Liver (tissue), 9 donors: Measurements from ENCODE around the gene SYNGR3. TPM values are rescaled to one million over a fixed set of nuclear protein-coding genes. Genes with fewer than 3 reads are reported as not detected.

Experiments used
- DNase-seq: peaks from one replicate; pipeline ENCODE4 v3.0.0-alpha.2; 2017; ENCODE audit warnings: low spot score
- H3K27ac ChIP-seq, 2 donors: one replicate each; pipeline ENCODE4 v1.7.0; 2013; ENCODE audit warnings: inconsistent platforms in 2 of 2, low read length in 2 of 2, control low read depth in 1 of 2, low read depth in 1 of 2, mild to moderate bottlenecking in 1 of 2
- H3K27me3 ChIP-seq, 4 donors: one replicate each; pipeline versions ENCODE4 v1.6.1 to v1.7.0; 2013; ENCODE audit warnings: low read length in 3 of 4, inconsistent platforms in 1 of 4, mild to moderate bottlenecking in 1 of 4, moderate library complexity in 1 of 4; ENCODE audit not compliant: control insufficient read depth in 4 of 4, insufficient read depth in 4 of 4
- H3K36me3 ChIP-seq, 4 donors: one replicate each; pipeline versions ENCODE4 v1.6.1 to v1.7.0; 2013; ENCODE audit warnings: low read length in 3 of 4, mild to moderate bottlenecking in 3 of 4, low read depth in 1 of 4, moderate library complexity in 1 of 4; ENCODE audit not compliant: control insufficient read depth in 4 of 4, insufficient read depth in 3 of 4
- H3K4me1 ChIP-seq, 4 donors: one replicate each; pipeline versions ENCODE4 v1.6.1 to v1.7.0; 2013; ENCODE audit warnings: low read length in 3 of 4, mild to moderate bottlenecking in 3 of 4, moderate library complexity in 1 of 4; ENCODE audit not compliant: control insufficient read depth in 4 of 4, insufficient read depth in 4 of 4
- H3K4me3 ChIP-seq, 3 donors: one replicate each; pipeline versions ENCODE4 v1.6.1 to v1.7.0; 2013; ENCODE audit warnings: low read length in 3 of 3, control low read depth in 1 of 3, low read depth in 1 of 3, mild to moderate bottlenecking in 1 of 3
- H3K9ac ChIP-seq, 2 donors: one replicate each; pipeline ENCODE4 v1.7.0; 2013; ENCODE audit warnings: low read length in 2 of 2, mild to moderate bottlenecking in 2 of 2, moderate library complexity in 2 of 2, control low read depth in 1 of 2, low read depth in 1 of 2
- H3K9me3 ChIP-seq, 4 donors: one replicate each; pipeline versions ENCODE4 v1.6.1 to v1.7.0; 2013; ENCODE audit warnings: low read length in 3 of 4; ENCODE audit not compliant: control insufficient read depth in 4 of 4
- ATF3 ChIP-seq: IDR thresholded peaks from 2 replicates; pipeline ENCODE4 v1.6.1; 2016; ENCODE audit warnings: antibody characterized with exemption
- CTCF ChIP-seq: fragments of 150-350 bp; IDR thresholded peaks from 2 replicates; pipeline ENCODE4 v1.5.1; 2017; ENCODE audit warnings: improper control_type of control experiment, low read depth, low read length; ENCODE audit not compliant: missing input control
- EGR1 ChIP-seq, 2 donors: IDR thresholded peaks; 2 replicates each; pipeline ENCODE4 v1.6.1; 2016 to 2018; ENCODE audit warnings: antibody characterized with exemption in 2 of 2, low read depth in 2 of 2
- FOXA1 ChIP-seq: IDR thresholded peaks from 2 replicates; pipeline ENCODE4 v1.6.1; 2016; ENCODE audit warnings: antibody characterized with exemption
- GABPA ChIP-seq, 2 donors: IDR thresholded peaks in 1 of 2; conservative IDR thresholded peaks in 1 of 2; 2 replicates each; pipeline ENCODE4 v1.6.1; 2016; ENCODE audit warnings: antibody characterized with exemption in 2 of 2, mild to moderate bottlenecking in 1 of 2, moderate library complexity in 1 of 2
- HNF4A ChIP-seq, 2 donors: conservative IDR thresholded peaks; 2 replicates each; pipeline ENCODE4 v1.6.1; 2016; ENCODE audit warnings: antibody characterized with exemption in 2 of 2, mild to moderate bottlenecking in 2 of 2
- HNF4G ChIP-seq: IDR thresholded peaks from 2 replicates; pipeline ENCODE4 v1.6.1; 2016; ENCODE audit warnings: antibody characterized with exemption
- JUND ChIP-seq, 2 donors: IDR thresholded peaks; 2 replicates each; pipeline ENCODE4 v1.6.1; 2016; ENCODE audit warnings: antibody characterized with exemption in 2 of 2
- MAX ChIP-seq: IDR thresholded peaks from 2 replicates; pipeline ENCODE4 v1.6.1; 2016; ENCODE audit warnings: antibody characterized with exemption
- NR2F2 ChIP-seq: IDR thresholded peaks from 2 replicates; pipeline ENCODE4 v1.6.1; 2016; ENCODE audit warnings: antibody characterized with exemption
- REST ChIP-seq: IDR thresholded peaks from 2 replicates; pipeline ENCODE4 v1.6.1; 2016; ENCODE audit warnings: antibody characterized with exemption, mild to moderate bottlenecking
- SP1 ChIP-seq: IDR thresholded peaks from 2 replicates; pipeline ENCODE4 v1.6.1; 2018; ENCODE audit warnings: antibody characterized with exemption, mild to moderate bottlenecking
- TAF1 ChIP-seq: conservative IDR thresholded peaks from 2 replicates; pipeline ENCODE4 v1.6.1; 2016; ENCODE audit warnings: antibody characterized with exemption, mild to moderate bottlenecking
- YY1 ChIP-seq: IDR thresholded peaks from 2 replicates; pipeline ENCODE4 v1.6.1; 2016; ENCODE audit warnings: antibody characterized with exemption, mild to moderate bottlenecking
- ZBTB33 ChIP-seq: IDR thresholded peaks from 2 replicates; pipeline ENCODE4 v1.6.1; 2016; ENCODE audit warnings: antibody characterized with exemption
- WGBS: extraction: QIAGEN DNeasy Blood & Tissue Kit; methylation state at CpG from one replicate; pipeline ENCODE4 v1.1.7; 2013; 5-methylcytosine and 5-hydroxymethylcytosine counted together
- polyA plus RNA-seq, 2 donors: library from polyadenylated mRNA; stranded (reverse) in 1 of 2; unstranded in 1 of 2; fragments of 200-250 nt in 1 of 2; fragments of >200 nt in 1 of 2; fragmentation: Nextera tagmentation in 1 of 2; extraction: Ambion mirVana in 1 of 2; gene quantifications; one replicate each; pipeline versions ENCODE4 v1.2.1 to v1.2.3, GENCODE V29; 2013 to 2015
- total RNA-seq, 2 donors: library from RNA; depleted of rRNA; stranded (reverse); fragments of >200 nt; gene quantifications; one replicate each; pipeline ENCODE4 v1.2.3, GENCODE V29; 2014
- donor health status: healthy.
- donor health status: healthy.
- donor health status: healthy.
- donor health status: healthy.
- donor health status: healthy.

SYNGR3 gene
- total and polyA plus RNA-seq, 4 donors: 0.09 to 0.47 (median 0.17) TPM; not detected in 1

- no peak for DNase-seq
These were observed 17.5 kb downstream of the SYNGR3 start for GRCh38 chr16:2007081-2007836.

GRCh38 chr16:2008009-2008526, 18.3 kb downstream of the SYNGR3 start:
- Histone ChIP-seq H3K9ac (peak overlapping the region in 1 of 2 donors; percentile 5), H3K9me3 (no peaks in the 10 kb centered on the region), H3K36me3 (peaks cover 0 to 4% (median under 1%) of the 10 kb centered on the region in 4 donors), H3K27me3 (no peaks in the 10 kb centered on the region), H3K4me1 (peaks cover 36 to 59% (median 53%) of the 10 kb centered on the region in 4 donors), H3K4me3 (peak overlapping the region; percentile 8 to 47 (median 41)), H3K27ac (peak overlapping the region; percentile 23 to 60)
- WGBS: 34% methylated on average over 15 of the region's 15 CpGs
- TF ChIP-seq YY1: no peak
- TF ChIP-seq CTCF: no peak
- no peak for TF ChIP-seq GABPA (IDR thresholded peaks at IDR 0.05 in 1 of 2, conservative IDR thresholded peaks at IDR 0.05 in 1 of 2)
- no peak for TF ChIP-seq ATF3
- TF ChIP-seq EGR1 (IDR thresholded peaks at IDR 0.05; ENCODE audit: low read depth in 2 of 2): no peak
- no peak for TF ChIP-seq REST
- no peak for TF ChIP-seq TAF1
- no peak for DNase-seq

More at GRCh38 chr16:2007081-2007836, 17.5 kb downstream of the SYNGR3 start:
- Histone ChIP-seq H3K36me3 (peaks cover under 1 to 11% (median 2%) of the 10 kb centered on the region in 4 donors), H3K27me3 (no peaks in the 10 kb centered on the region), H3K9ac (peak overlapping the region in 1 of 2 donors; percentile 5), H3K4me3 (no peak overlapping the region), H3K27ac (peak overlapping the region; percentile 23 to 60), H3K9me3 (no peaks in the 10 kb centered on the region), H3K4me1 (peaks cover 36 to 59% (median 53%) of the 10 kb centered on the region in 4 donors)
- no peak for TF ChIP-seq ZBTB33
- TF ChIP-seq GABPA (IDR thresholded peaks at IDR 0.05 in 1 of 2, conservative IDR thresholded peaks at IDR 0.05 in 1 of 2): no peak
- TF ChIP-seq HNF4G: no peak
- TF ChIP-seq ATF3: no peak
- no peak for TF ChIP-seq JUND (IDR thresholded peaks at IDR 0.05)
- no peak for TF ChIP-seq FOXA1
- no peak for TF ChIP-seq SP1
- TF ChIP-seq CTCF: no peak
- TF ChIP-seq MAX: no peak
- TF ChIP-seq NR2F2: no peak
- no peak for TF ChIP-seq HNF4A (conservative IDR thresholded peaks at IDR 0.05)
- 73% methylated on average over 16 of the region's 16 CpGs for WGBS
